ENCODE results near the gene ITSN2.

- TF ChIP-seq CTCF (conservative IDR thresholded peaks at IDR 0.05 in 1 of 2, IDR thresholded peaks at IDR 0.05 in 1 of 2; ENCODE audit: low read depth in 1 of 2, low read length in 2 of 2) (no peak), EZH2 (IDR thresholded peaks at IDR 0.05; ENCODE audit: low read length, missing control alignments) (no peak)
These were observed 52.4 kb downstream of the ITSN2 start for GRCh38 chr2:24307961-24308360.
